SK-N-SH (cell line): Measurements from ENCODE around the gene AXIN1. TPM values are rescaled to one million over a fixed set of nuclear protein-coding genes. Genes with fewer than 3 reads are reported as not detected.
A peak's percentile ranks its signal among the peaks of the same experiment; 100 is the strongest.

ENCODE experiments used
- CTCF ChIA-PET: fragments of 300-600, 350-600 bp; formaldehyde crosslinking; extraction: SDS; loops from one replicate; lab custom pipeline; 2021; lab: Yijun Ruan, JAX
- POLR2A ChIA-PET: fragments of 350-600 bp; sonication (Branson Sonifier 250); formaldehyde crosslinking; extraction: SDS; loops from one replicate; lab custom pipeline; 2020; ENCODE audit warnings: antibody characterized with exemption, inconsistent platforms; lab: Yijun Ruan, JAX
- DNase-seq: peaks from one replicate; pipeline ENCODE4 v3.0.0; 2012
- H2AFZ ChIP-seq: fragments of 200-600 bp; sonication (generic); 2 replicates; pipeline ENCODE4 v1.8.1; 2016; ENCODE audit warnings: antibody characterized with exemption, mild to moderate bottlenecking, low read depth
- H3F3A ChIP-seq: fragments of 200-600 bp; sonication (generic); replicated peaks from 2 replicates; pipeline ENCODE3; 2016; ENCODE audit warnings: antibody characterized with exemption, mild to moderate bottlenecking; ENCODE audit not compliant: insufficient read depth
- H3K27ac ChIP-seq, 2 experiments: fragments of 200-500 bp in 1 of 2; fragments of 200-600 bp in 1 of 2; sonication (Bioruptor generic) in 1 of 2; sonication (generic), shearing (Covaris generic) in 1 of 2; 2 replicates each; pipeline versions ENCODE4 v1.5.1 to v1.6.1; 2014 to 2016; ENCODE audit warnings: low read depth in 2 of 2, inconsistent platforms in 1 of 2, low read length in 1 of 2, mild to moderate bottlenecking in 1 of 2, mixed read lengths in 1 of 2
- H3K27me3 ChIP-seq: fragments of 200-600 bp; sonication (generic), shearing (Covaris generic); 2 replicates; pipeline ENCODE4 v1.6.1; 2016; ENCODE audit warnings: mixed run types; ENCODE audit not compliant: insufficient read depth
- H3K36me3 ChIP-seq, 2 experiments: fragments of 200-500 bp in 1 of 2; fragments of 200-600 bp in 1 of 2; sonication (Bioruptor generic) in 1 of 2; sonication (generic) in 1 of 2; replicated peaks in 1 of 2; 2 replicates each; pipeline versions ENCODE3 to v1.5.1; 2014 to 2016; ENCODE audit warnings: low read length in 1 of 2, mild to moderate bottlenecking in 1 of 2; ENCODE audit not compliant: insufficient read depth in 2 of 2, control insufficient read depth in 1 of 2
- H3K4me1 ChIP-seq, 2 experiments: fragments of 200-500 bp in 1 of 2; fragments of 200-600 bp in 1 of 2; sonication (Bioruptor generic) in 1 of 2; sonication (generic), shearing (Covaris generic) in 1 of 2; 2 replicates each; pipeline versions ENCODE4 v1.5.1 to v1.6.1; 2014 to 2016; ENCODE audit warnings: low read depth in 1 of 2, low read length in 1 of 2, mixed run types in 1 of 2; ENCODE audit not compliant: insufficient read depth in 2 of 2, control insufficient read depth in 1 of 2
- H3K4me2 ChIP-seq: fragments of 200-600 bp; sonication (generic), shearing (Covaris generic); 2 replicates; pipeline ENCODE4 v1.6.1; 2017; ENCODE audit warnings: mixed run types
- H3K4me3 ChIP-seq, 2 experiments: fragments of 200-500 bp in 1 of 2; fragments of 200-600 bp in 1 of 2; sonication (Bioruptor generic) in 1 of 2; sonication (generic), shearing (Covaris generic) in 1 of 2; 2 replicates each; pipeline versions ENCODE4 v1.5.1 to v1.8.1; 2014 to 2016; ENCODE audit warnings: low read depth in 2 of 2, inconsistent platforms in 1 of 2, low read length in 1 of 2, mild to moderate bottlenecking in 1 of 2, mixed read lengths in 1 of 2, moderate library complexity in 1 of 2
- H3K79me2 ChIP-seq: fragments of 200-600 bp; sonication (generic); 2 replicates; pipeline ENCODE4 v1.8.1; 2017; ENCODE audit warnings: mild to moderate bottlenecking; ENCODE audit not compliant: insufficient read depth
- H3K9ac ChIP-seq: fragments of 200-600 bp; sonication (generic); 2 replicates; pipeline ENCODE4 v1.6.1; 2017; ENCODE audit warnings: mixed run types
- H3K9me2 ChIP-seq: fragments of 200-600 bp; sonication (generic); 2 replicates; pipeline ENCODE4 v1.6.1; 2017; ENCODE audit warnings: mixed run types
- H3K9me3 ChIP-seq: fragments of 200-600 bp; sonication (generic); 2 replicates; pipeline ENCODE4 v1.6.1; 2017; ENCODE audit warnings: mixed run types, mild to moderate bottlenecking, moderate library complexity
- H4K20me1 ChIP-seq: fragments of 200-600 bp; sonication (generic); 2 replicates; pipeline ENCODE4 v1.6.1; 2017; ENCODE audit warnings: mild to moderate bottlenecking, mixed run types; ENCODE audit not compliant: insufficient read depth
- FOSL2 ChIP-seq: IDR thresholded peaks from 2 replicates; pipeline ENCODE4 v1.4.0; 2012; ENCODE audit warnings: low read depth, mild to moderate bottlenecking, moderate library complexity, borderline replicate concordance
- FOXM1 ChIP-seq: IDR thresholded peaks from 2 replicates; pipeline ENCODE4 v1.4.0; 2012; ENCODE audit warnings: low read depth, mild to moderate bottlenecking
- GATA2 ChIP-seq: sonication (generic); formaldehyde crosslinking; IDR thresholded peaks from 2 replicates; pipeline ENCODE4 v1.5.0; 2020; ENCODE audit warnings: mild to moderate bottlenecking, missing genetic modification reagents
- PBX3 ChIP-seq: IDR thresholded peaks from 2 replicates; pipeline ENCODE4; 2012
- TAF1 ChIP-seq: IDR thresholded peaks from 2 replicates; pipeline ENCODE4 v1.6.1; 2012; ENCODE audit warnings: low read depth, mild to moderate bottlenecking, low read length, moderate library complexity, borderline replicate concordance
- TEAD4 ChIP-seq: IDR thresholded peaks from 2 replicates; pipeline ENCODE4 v1.4.0; 2012; ENCODE audit warnings: mild to moderate bottlenecking, borderline replicate concordance; ENCODE audit not compliant: insufficient read depth
- YY1 ChIP-seq: IDR thresholded peaks from 2 replicates; pipeline ENCODE4 v1.4.0; 2012; ENCODE audit warnings: low read depth, mild to moderate bottlenecking
- WGBS: methylation state at CpG from one replicate; pipeline ENCODE4 v1.1.6; 2017; ENCODE audit warnings: low lambda C conversion rate; 5-methylcytosine and 5-hydroxymethylcytosine counted together
- polyA plus RNA-seq, 3 experiments: library from polyadenylated mRNA; depleted of rRNA; stranded (reverse); fragments of >200 nt; gene quantifications; 2 replicates each; pipeline ENCODE4 v1.2.3, GENCODE V29; 2012

AXIN1 gene
- polyA plus RNA-seq, 1 of the 3 experiments (the other 2 are of a cell fraction), result 19.9 TPM

DNA sequence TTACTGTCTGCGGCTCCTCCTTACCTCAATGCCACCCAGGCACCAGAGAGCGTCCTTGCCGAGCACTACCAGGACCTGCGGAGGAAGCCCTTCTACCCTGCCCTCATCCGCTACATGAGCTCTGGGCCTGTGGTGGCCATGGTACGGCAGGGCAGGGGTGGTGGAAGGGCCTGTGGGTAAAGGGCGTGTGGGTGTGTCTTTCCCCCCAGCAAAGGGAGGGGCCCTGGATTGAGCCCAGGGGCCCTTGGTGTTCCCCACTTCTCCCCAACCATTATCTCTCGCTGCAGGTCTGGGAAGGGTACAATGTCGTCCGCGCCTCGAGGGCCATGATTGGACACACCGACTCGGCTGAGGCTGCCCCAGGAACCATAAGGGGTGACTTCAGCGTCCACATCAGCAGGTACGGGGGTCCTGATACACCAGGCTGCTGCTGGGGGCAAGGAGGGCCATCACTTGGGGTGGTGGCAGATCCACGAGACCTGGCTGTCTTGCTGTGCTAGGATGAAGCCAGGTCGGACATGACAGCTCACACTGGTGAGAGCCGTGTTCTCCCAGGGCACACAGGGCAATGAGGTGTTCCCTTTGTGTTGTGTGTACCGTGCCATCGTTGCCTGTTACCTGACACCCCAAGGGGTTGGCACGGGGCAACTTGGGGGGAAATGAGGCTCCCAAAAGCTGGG lies 47.0 kb upstream of the AXIN1 start:
- DNase-seq, result no peak
- Histone ChIP-seq H3K27me3 (no peaks in the 10 kb centered on the region), H3K9ac (no peak overlapping the region), H3K4me3 (no peak overlapping the region), H3K9me3 (no peaks in the 10 kb centered on the region), H3K27ac (no peak overlapping the region), H3K4me1 (peaks cover 7 to 16% of the 10 kb centered on the region in 2 experiments; a peak in 2 of 4 replicates), H3F3A (peaks cover 54% of the 10 kb centered on the region), H2AFZ (no peak overlapping the region), H3K36me3 (peaks cover 0 to 17% of the 10 kb centered on the region in 2 experiments), H3K79me2 (peaks cover 17% of the 10 kb centered on the region), H4K20me1 (0 out of 2 replicates have a peak, but pooled peaks cover 10% of the 10 kb centered on the region), H3K4me2 (no peak overlapping the region), H3K9me2 (no peaks in the 10 kb centered on the region)
- ChIA-PET POLR2A (no interaction called here), CTCF (no interaction called here)
- TF ChIP-seq PBX3 (no peak), TAF1 (no peak), GATA2 (CRISPR knock-in tag) (no peak), TEAD4 (no peak)
- 95% methylated on average over 11 of the region's 22 CpGs for WGBS

- 0 out of 2 replicates have a peak overlapping the region, but pooled peaks have one; percentile 55 for H3K4me2 ChIP-seq
- H3K4me3 ChIP-seq, result no peak overlapping the region
- peaks cover 0 to 17% of the 10 kb centered on the region in 2 experiments for H3K36me3 ChIP-seq
- H3K9me2 ChIP-seq, result no peaks in the 10 kb centered on the region
- DNase-seq, result no peak
- no peaks in the 10 kb centered on the region for H3K9me3 ChIP-seq
- H3K79me2 ChIP-seq, result peaks cover 17% of the 10 kb centered on the region
- CTCF ChIA-PET, result interaction anchor here (0.6 to 1.7 kb wide), 4 partner anchors 12 to 28 kb away, joined by 3 to 4 read pairs (median 4); no protein-coding TSS in a partner anchor
- H3K27me3 ChIP-seq, result no peaks in the 10 kb centered on the region
- H3F3A ChIP-seq, result peaks cover 54% of the 10 kb centered on the region
- 88% methylated on average over 11 of the region's 24 CpGs for WGBS
- no peak overlapping the region for H3K9ac ChIP-seq
- POLR2A ChIA-PET, result no interaction called here
- TF ChIP-seq FOXM1, result no peak
- TF ChIP-seq YY1, result no peak
- no peak for TF ChIP-seq FOSL2
- TF ChIP-seq PBX3, result no peak; the same call in 1 of the 2 replicates
- TF ChIP-seq TEAD4, result no peak
- TF ChIP-seq, all 33 proteins: peak for 0
- Histone ChIP-seq H4K20me1 (0 out of 2 replicates have a peak, but pooled peaks cover 10% of the 10 kb centered on the region), H3K27ac (peak overlapping the region; percentile 62 to 71; a peak in 3 of 4 replicates), H2AFZ (no peak overlapping the region), H3K4me1 (peaks cover 7 to 16% of the 10 kb centered on the region in 2 experiments; a peak in 2 of 4 replicates)
Measured at GRCh38 chr16:398561-399339, 46.2 kb upstream of the AXIN1 start.
